Esophagus muscularis mucosa (tissue), 4 donors: ENCODE data around the gene MICAL3.

Experiments
- EP300 ChIP-seq: sonication (generic); formaldehyde crosslinking; IDR thresholded peaks from one replicate; pipeline ENCODE4 v1.6.1; 2017; ENCODE audit warnings: antibody characterized with exemption
- POLR2AphosphoS5 ChIP-seq, 2 donors: sonication (generic); formaldehyde crosslinking; IDR thresholded peaks; one replicate each; pipeline ENCODE4 v1.6.1; 2017; ENCODE audit warnings: antibody characterized with exemption in 2 of 2
- TF ChIP-seq, protein P1 (sequence below), 3 experiments: fragments of 200-600 bp in 2 of 3; fragments of 450-650 bp in 1 of 3; sonication (generic) in 2 of 3; IDR thresholded peaks; one replicate each; pipeline ENCODE4 v1.5.1; 2017 to 2019; ENCODE audit warnings: antibody characterized with exemption in 3 of 3, mild to moderate bottlenecking in 2 of 3, moderate library complexity in 1 of 3

DNA sequence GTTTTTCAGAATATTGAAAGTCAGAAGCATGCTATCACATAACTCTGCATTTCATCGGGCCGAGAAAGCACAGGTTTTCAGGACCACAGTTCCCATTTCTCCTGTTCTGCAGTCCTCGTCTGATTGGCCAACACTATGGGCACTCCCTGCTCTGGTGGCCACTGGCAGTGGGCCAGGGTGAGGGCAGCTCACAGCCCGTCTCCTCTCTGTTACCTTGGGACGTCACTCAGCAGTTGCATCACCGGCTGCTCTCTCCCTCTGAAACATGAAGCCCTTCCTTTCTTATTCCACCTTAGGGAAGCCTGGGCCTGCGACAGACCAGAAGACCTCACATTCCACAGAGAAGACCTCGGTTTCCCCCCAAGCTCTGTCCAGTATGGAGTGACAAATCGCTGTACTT is 11.4 kb upstream of the MICAL3 start:
- TF ChIP-seq POLR2AphosphoS5 (IDR thresholded peaks at IDR 0.05) (no peak), EP300 (no peak)
- TF ChIP-seq, protein P1, sequence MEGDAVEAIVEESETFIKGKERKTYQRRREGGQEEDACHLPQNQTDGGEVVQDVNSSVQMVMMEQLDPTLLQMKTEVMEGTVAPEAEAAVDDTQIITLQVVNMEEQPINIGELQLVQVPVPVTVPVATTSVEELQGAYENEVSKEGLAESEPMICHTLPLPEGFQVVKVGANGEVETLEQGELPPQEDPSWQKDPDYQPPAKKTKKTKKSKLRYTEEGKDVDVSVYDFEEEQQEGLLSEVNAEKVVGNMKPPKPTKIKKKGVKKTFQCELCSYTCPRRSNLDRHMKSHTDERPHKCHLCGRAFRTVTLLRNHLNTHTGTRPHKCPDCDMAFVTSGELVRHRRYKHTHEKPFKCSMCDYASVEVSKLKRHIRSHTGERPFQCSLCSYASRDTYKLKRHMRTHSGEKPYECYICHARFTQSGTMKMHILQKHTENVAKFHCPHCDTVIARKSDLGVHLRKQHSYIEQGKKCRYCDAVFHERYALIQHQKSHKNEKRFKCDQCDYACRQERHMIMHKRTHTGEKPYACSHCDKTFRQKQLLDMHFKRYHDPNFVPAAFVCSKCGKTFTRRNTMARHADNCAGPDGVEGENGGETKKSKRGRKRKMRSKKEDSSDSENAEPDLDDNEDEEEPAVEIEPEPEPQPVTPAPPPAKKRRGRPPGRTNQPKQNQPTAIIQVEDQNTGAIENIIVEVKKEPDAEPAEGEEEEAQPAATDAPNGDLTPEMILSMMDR (IDR thresholded peaks at IDR 0.05) = no peak
